Right ventricle myocardium inferior (tissue), 1 donor: Measurements from ENCODE around the gene PLEKHH2. TPM values are rescaled to one million over a fixed set of nuclear protein-coding genes. Genes with fewer than 3 reads are reported as not detected.

ENCODE experiments used
- ATAC-seq: fragments of 200-7000 bp; cut with Tn5 transposase; one replicate; pipeline ENCODE4 v1.9.1; 2020; ENCODE audit warnings: mild to moderate bottlenecking, moderate library complexity
- DNase-seq: peaks from one replicate; pipeline ENCODE4 v3.0.0; 2021; ENCODE audit errors: missing footprints
- intact Hi-C: fragments of 100-400 bp; cut with DNase I; formaldehyde crosslinking; loops from one replicate; pipeline ENCODE4 v1.11.0; 2022
- total RNA-seq: library from RNA; stranded (reverse); fragmentation: NEBNext Ultra II Directional; extraction: Animal tissue kit (Norgen Biotek cat#: 25700); gene quantifications from one replicate; pipeline ENCODE4 v1.2.1, GENCODE V29; 2021
- donor health status: DM: no; HTN: yes; CAD: no; lungs with severe emphysema.

PLEKHH2 gene
- total RNA-seq, 1 donor from 2014 or later, result 1.1 TPM

- ATAC-seq (no peak), DNase-seq (no peak)
- intact Hi-C loops, result no loop called here
Observed at GRCh38 chr2:43788646-43789045, 151.6 kb downstream of the PLEKHH2 start.

GRCh38 chr2:43790147-43790546 lies 153.1 kb downstream of the PLEKHH2 start:
- DNase-seq (no peak), ATAC-seq (no peak)
- intact Hi-C loops, result no loop called here

- intact Hi-C loops, result no loop called here
- DNase-seq (no peak), ATAC-seq (no peak)
Observed at GRCh38 chr2:43791035-43791765, 154.1 kb downstream of the PLEKHH2 start.

- intact Hi-C loops, result no loop called here
- no peak for DNase-seq
- ATAC-seq, result no peak
Observed at GRCh38 chr2:43792653-43793052, 155.6 kb downstream of the PLEKHH2 start.

GRCh38 chr2:43794956-43795355 lies 157.9 kb downstream of the PLEKHH2 start:
- no peak for DNase-seq
- intact Hi-C loops, result no loop called here
- ATAC-seq, result no peak

- intact Hi-C loops, result no loop called here
- no peak for ATAC-seq
Observed at GRCh38 chr2:43796206-43796605, 159.1 kb downstream of the PLEKHH2 start.

GRCh38 chr2:43798300-43798699 lies 161.2 kb downstream of the PLEKHH2 start:
- intact Hi-C loops, result no loop called here
- ATAC-seq, result no peak
- DNase-seq, result no peak

More at GRCh38 chr2:43796206-43796605, 159.1 kb downstream of the PLEKHH2 start:
- DNase-seq, result no peak

- DNase-seq, result no peak
- intact Hi-C loops, result no loop called here
- ATAC-seq, result no peak
Observed at GRCh38 chr2:43800894-43801293, 163.8 kb downstream of the PLEKHH2 start.

- no peak for ATAC-seq
- intact Hi-C loops, result no loop called here
- no peak for DNase-seq
Observed at GRCh38 chr2:43802135-43802534, 165.1 kb downstream of the PLEKHH2 start.

- ATAC-seq (no peak), DNase-seq (no peak)
- intact Hi-C loops, result no loop called here
Observed at GRCh38 chr2:43803113-43803512, 166.1 kb downstream of the PLEKHH2 start.

GRCh38 chr2:43806719-43807031 lies 169.6 kb downstream of the PLEKHH2 start:
- DNase-seq (no peak), ATAC-seq (no peak)
- intact Hi-C loops, result no loop called here

GRCh38 chr2:43810452-43810851 lies 173.4 kb downstream of the PLEKHH2 start:
- ATAC-seq (no peak), DNase-seq (no peak)
- intact Hi-C loops, result no loop called here

- intact Hi-C loops, result no loop called here
- DNase-seq, result no peak
- ATAC-seq, result no peak
Observed at GRCh38 chr2:43810888-43811287, 173.8 kb downstream of the PLEKHH2 start.

GRCh38 chr2:43812006-43812405 lies 174.9 kb downstream of the PLEKHH2 start:
- no peak for ATAC-seq
- DNase-seq, result no peak
- intact Hi-C loops, result no loop called here

GRCh38 chr2:43812947-43813346 lies 175.9 kb downstream of the PLEKHH2 start:
- intact Hi-C loops, result no loop called here
- no peak for DNase-seq

GRCh38 chr2:43814711-43815110 lies 177.7 kb downstream of the PLEKHH2 start:
- no peak for ATAC-seq
- no peak for DNase-seq
- intact Hi-C loops, result no loop called here

More at GRCh38 chr2:43812947-43813346, 175.9 kb downstream of the PLEKHH2 start:
- no peak for ATAC-seq

Other genes with a start within 250 kb of the PLEKHH2 start
- 10.5 TPM for gene THADA, start 41.2 kb upstream of the PLEKHH2 start, total RNA-seq
- gene C1GALT1C1L, start 39.2 kb downstream of the PLEKHH2 start, total RNA-seq, result 0.62 TPM
- gene DYNC2LI1, start 136.8 kb downstream of the PLEKHH2 start, total RNA-seq, result 6.7 TPM
- not detected for gene ABCG5, start 201.6 kb downstream of the PLEKHH2 start, total RNA-seq
- gene ABCG8, start 201.7 kb downstream of the PLEKHH2 start, total RNA-seq, result 0.32 TPM